RKO (cell line): Measurements from ENCODE around the gene POLN.
A peak's percentile ranks its signal among the peaks of the same experiment; 100 is the strongest.

Source experiments
- DNase-seq: peaks from one replicate; pipeline ENCODE4 v3.0.0-alpha.2; 2016; ENCODE audit warnings: low spot score

Gene POLN

DNA sequence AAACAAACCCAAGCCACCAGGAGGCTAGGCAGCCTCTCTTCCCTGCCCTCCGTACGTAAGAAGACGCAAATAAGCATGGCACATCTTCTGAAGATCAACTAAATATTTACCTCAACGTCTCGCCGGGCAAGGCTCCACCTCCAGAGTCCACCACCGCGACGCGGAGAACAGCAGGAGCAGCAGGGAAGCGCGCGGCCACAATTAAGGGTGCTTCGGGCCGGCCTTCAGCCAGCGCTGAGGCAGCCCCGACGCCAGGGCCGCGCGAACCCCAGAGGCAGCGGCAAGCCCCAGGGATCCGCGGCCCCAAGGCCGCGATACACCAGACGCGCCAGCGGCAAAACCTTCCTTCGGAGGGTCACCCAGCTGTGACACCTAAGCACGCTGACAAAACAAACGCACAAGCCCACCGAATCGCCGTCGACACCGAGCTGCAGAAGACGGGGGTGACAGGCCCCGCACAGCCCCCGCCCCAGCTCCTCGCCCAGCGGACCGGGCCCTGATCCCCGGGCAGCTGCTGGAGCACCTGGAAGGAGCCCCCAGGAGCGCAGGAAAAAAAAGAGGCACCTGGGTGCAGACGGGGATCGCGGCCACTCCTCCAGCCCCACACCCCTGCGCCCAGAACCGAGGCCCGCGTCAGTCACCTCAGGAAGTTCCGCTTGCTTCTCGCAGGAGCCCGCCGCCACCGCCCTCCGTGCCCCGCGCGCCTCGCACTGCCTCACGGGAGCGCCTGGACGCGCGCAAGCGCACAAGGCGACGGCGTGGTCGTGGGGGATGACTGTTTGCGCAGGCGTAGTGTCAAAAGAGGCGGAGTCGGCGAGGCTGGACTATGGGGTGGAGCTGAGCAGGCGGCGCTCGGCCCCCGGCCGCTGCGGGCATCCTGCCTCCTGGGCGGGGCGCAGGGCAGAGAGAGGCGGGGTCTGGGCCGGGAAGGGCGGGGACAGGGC lies at the start of gene POLN, which contains the start of gene HAUS3:
Gene POLN, minus strand, starts transcription at position 712 of the 944 bp plus-strand sequence. CDS start 12,890 bp downstream, outside the sequence.
Gene HAUS3, minus strand, starts transcription at position 712 of the 944 bp plus-strand sequence. CDS start 1,175 bp downstream, outside the sequence.
- DNase-seq = peak; percentile 94

DNA sequence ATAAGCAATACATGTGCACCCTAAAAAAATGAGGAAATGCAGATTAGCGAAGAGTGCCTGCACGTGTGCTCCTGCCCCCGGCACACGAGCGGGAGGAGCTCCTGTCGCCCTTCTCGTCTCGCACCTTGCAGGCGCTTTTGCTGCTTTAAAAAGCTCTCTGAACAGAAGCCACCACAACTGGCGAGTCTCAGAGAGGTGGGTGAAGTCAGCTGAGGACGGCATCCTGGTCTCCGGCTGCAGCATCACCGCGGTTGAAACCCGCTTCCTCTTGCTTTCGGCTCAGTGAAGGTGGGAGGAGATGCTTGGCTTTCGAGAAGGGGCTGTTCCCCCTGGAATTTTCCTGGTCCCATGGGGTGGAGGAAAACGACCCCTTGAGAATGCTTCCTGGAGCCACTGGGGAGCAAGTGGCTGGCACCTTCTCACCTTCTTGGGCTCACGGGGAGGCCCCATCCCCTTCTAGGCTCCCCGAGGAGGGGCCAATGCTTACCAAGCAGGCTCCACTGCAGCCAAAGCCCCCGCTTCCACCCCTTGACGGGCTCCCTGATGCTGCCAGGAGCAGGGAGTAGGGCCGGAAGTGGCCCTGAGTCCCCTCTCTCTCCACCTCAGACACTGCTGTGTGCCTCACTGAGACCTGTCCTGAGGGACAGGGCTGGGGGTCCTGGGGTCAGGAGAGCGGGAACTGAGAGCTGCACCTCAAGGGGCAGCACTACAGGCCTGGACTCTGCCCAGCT lies 49.2 kb upstream of the POLN start:
- no peak for DNase-seq

DNA sequence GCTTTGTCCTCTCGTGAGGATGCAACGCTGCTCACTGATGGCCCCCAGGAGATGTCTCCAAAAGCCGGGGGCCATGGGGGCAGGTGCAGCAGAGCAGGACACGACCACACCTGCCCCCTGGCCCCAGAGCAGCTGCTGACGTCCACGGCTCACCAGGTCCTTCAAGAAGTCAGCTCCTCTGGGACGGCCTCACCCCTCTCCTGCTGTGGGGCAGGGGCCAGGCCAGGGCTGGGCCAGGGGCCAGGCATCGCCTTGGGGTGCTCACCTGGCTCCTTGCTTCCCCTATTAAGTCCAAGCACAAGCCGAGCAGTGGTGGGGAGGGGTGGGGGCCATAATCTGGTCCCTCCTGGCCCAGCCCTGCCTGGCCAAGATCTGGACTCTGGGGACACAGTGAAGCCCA lies 48.6 kb upstream of the POLN start:
- no peak for DNase-seq

DNA sequence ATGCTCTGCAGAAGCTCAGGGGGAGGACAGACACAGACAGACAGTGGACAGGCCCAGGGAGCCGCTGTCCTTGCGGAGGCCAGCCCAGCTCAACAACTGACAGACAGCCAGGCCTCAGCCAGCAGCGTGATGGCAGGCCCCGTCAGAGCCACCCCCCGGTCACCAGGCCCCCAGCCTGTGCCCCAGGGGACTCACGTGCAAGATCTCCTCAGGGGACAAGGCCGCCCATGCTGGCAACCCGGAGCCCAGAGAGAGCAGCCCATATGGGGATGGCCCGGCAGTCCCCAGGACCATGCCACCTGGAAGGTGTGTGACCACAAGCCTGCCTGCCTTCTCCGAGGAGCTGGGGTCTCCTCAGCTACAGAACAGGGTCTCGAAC lies 48.0 kb upstream of the POLN start:
- no peak for DNase-seq

DNA sequence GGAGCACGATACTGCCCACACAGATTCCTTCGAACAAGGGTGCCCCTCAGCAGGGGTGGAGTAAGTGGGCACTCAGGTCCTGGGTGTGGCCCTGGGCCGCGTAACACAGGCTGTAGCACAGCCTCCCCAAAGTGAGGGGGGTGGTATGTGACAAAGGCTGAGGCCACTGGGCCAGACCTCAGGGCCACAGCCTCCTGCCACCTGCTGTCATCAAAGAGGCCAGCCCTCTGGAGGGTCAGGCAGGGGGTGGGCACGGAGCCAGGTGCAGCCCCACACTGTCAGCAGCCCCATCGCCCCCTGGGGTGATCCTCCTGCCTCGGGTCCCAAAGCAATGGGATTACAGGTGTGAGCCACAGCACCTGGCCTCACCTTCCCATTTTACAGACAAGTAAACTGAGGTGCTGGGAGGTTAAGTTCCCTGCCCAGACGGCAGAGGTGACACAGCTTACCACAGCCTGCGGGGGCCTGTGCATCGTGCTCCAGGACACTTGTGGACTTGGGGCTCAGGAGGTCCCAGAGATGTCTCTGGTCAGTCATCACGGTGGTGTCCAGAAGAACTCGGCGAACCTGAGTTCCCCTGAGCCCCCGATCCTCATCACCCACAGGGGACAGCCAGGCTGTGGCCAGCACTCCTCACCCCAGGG lies 47.5 kb upstream of the POLN start:
- no peak for DNase-seq

DNA sequence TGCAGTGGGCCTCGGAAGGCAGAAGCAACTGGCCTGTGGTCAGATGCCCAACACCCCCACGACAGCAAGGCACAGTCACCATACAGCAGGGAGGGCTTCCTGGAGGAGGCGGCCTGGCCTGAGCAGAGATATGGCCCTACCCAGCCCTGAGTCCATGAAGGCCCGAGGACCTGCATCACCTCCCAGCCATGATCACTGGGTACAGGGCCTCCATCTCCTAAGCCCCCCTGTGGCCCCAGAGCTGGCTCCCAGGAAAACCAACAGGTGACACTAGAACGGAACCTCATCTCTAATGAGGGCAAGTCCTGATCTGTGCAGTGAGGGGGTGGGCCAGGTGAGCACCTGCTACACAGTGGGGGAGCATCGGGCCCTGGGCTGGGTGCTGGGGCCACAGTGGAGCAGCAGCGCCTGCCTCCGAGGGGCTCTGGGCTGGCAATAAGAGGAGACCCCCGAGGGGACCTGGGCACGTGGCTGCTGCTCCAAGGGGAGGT lies 46.2 kb upstream of the POLN start:
- no peak for DNase-seq

DNA sequence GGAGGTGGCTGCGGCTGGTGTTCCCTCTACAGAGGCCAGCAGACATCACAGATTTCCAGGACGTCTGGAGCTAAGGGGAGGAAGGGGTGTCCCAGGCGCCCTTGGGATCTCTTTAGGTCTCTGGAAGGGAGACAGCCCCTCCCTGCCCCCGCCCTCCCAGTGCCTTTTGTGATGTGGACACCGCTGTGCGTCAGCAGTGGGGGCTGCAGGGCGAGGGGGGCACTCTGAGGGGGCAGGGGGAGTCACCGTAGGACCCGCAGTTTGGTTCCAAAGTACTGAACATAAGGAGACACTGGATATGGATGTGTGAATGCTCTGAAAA lies 45.6 kb upstream of the POLN start:
- no peak for DNase-seq

DNA sequence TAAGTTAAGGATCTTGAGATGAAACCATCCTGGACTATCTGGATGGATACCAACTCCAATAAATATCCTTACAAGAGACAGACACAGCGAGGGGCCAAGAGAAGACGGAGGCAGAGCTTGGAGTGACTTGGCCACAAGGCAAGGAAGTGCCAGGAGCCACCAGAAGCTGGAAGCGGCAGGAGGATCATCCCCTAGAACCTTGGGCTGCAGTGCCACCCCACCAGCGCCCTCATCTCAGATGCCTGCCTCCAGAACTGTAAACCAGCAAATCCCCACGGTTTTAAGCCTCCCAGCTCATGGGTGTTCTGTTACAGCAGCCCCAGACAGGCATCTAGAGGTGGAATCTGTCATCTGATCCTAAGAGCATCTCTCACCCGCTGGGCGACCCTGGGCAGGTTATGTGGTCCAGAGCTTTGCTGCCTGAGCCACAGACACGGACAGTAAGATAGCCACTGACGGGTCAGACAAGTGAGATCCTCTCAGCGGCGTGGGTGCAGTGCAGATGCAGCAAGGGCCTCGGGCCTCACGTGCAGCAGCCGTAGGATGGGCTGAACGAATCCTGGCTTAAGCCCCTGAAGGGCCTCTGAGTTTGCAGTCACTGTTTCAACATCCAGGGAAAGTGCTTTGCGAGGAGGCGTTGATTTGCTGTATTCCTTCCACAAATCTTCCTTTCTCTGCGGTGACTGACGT lies 45.1 kb upstream of the POLN start:
- DNase-seq = no peak

DNA sequence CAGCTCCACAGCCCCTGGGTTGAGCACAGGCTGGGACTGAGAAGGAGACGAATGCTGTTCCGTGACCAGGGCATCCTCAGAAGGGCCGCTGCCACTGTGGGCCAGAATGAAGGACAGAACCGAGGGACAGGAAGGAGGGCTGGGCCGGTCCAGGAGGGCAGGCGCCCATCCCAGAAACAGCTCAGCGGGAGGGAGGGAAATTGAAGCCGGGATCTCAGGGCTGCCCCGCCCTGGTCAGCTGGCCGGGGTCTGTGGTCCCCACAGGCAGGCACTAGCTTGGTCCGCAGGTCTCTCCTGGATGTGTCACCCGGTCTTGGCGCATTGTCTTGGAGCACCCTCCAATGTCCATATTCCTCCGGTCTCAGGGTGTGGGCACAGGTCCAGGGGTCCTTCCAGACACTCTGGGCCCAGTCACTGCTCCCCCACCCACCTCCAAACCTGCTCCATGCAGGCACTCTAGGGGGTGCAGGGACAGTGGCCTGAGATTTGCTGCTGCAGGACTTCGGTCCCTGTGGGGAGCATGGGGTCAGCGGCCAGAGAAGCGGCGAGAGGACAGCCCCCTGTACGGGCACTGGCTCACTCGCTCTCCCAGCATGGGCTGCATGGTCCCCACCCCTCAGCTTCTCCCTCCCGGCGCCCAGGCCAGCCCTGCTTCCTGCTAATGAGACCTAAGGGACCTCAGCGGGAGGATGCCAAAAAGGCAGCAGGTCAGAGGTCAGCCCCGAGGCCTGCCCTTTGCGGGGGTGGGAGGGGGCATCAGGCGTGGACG lies 43.9 kb upstream of the POLN start:
- no peak for DNase-seq

DNA sequence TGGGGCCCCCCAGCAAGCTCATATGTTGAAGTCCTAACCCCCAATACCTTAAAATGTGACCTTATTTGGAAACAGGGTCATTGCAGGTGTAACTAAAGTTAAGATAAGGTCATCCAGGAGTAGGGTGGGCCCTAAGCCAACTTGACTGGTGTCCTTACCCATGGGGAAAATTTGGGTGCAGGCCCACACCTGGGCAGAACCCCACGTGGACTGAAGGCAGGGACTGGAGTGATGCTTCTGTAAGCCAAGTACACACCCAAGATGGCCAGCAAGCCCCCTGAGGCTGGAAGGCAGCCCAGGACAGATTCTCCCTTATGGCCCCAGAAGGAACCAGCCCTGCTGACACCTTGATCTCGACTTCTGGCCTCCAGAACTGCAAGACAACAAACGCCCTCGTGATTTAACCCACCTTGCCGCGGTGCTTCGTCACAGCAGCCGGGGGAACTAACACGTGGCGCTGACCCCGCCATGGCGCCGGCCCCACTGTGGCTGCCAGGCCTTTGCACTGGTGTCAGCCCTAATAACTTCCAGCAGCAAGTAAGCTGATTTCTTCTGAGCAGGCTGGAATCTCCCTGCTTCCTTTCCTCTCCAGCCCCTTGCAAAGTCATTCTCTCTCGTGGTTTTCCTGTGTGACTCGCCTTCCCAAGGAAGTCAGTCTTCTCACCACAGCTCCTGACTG lies 43.2 kb upstream of the POLN start:
- DNase-seq = peak; percentile 25

DNA sequence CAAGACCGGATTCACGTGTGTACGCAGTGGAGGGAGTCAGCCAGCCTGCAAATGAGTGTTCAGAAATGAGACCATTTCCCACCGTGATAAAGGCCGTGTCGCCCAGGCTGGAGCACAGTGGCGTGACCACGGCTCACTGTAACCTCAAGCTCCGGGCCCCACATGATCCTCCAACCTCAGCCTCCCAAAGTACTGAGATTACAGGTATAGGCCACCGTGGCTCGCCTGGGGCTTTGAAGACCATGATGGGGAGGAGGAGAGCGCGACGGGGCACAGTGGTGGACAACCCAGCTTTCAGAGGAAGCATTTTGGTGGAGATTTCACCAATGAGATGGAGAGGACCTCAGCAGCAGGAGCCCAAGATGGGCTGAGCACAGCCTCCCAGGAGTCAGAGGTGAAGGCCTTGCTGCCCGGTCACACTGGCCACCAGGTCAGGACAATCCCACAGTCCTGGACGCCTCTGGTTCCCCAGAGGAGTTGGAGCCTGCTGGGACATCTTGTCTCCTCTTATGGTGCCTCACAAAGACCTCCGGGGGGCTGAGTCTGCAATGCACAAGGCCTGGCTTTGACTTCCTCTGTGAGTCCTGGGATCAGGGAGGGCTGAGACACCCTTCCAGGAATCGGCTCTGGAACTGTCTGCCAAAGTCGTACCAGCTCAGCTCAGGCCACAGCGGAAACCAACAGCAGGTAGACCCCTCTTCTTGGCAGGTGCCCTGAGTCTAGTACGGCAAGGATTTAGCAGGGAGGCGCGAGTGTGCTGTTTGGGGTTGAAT lies 42.4 kb upstream of the POLN start:
- DNase-seq = no peak

DNA sequence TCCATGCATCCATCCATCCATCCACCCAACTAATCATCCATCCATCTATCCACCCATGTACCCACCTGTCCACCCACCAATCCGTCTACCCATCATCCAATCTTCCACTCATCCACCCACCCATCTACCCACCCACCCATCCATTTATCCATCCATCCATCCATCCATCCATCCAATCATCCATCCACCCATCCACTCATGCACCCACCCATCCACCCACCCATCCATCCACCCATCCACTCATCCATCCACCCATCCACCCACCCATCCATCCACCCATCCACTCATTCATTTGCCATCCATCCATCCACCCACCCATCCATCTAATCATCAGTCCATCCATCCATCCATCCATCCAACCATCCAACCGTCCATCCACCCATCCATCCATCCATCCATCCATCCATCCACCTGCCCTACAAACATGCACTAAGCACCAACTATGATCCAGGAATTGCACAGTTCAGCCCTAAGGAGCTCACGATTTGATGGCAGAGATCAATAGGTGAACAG lies 41.3 kb upstream of the POLN start:
- DNase-seq = no peak

DNA sequence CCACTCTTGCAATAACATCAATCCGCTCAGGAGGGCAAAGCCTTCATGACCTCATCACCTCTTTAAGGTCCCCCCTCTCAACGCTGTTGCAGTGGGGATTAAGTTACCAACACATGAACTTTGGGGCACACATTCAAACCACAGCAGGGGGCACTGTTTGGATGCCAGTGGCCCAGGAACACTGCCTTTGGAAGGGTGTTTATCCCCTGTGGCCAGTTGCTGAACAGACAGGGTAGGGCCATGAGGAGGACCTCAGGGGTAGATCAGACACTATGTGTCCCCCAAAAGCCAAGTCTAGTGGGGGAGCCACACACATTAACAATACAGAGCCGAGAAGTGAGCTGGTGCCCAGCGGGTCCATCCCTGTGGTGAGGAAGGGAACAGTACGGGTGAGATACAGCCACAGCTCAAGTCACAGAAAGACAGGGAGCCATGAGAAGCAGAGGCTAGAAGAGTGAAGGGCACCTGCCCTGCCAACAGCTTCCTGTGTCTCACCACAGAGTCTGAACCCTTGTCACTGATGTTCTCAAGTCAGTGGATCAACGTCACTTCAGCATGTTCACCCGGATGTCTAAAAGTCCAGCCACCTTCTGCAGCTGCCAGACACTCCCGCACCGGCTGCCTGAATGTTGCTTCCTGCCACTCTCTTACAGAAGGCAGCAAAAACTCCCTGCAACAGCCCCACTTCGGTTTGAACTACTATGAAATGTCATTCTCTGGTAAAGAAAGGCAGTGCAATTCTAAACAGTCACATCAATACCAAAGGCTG lies 39.8 kb upstream of the POLN start:
- DNase-seq = no peak

DNA sequence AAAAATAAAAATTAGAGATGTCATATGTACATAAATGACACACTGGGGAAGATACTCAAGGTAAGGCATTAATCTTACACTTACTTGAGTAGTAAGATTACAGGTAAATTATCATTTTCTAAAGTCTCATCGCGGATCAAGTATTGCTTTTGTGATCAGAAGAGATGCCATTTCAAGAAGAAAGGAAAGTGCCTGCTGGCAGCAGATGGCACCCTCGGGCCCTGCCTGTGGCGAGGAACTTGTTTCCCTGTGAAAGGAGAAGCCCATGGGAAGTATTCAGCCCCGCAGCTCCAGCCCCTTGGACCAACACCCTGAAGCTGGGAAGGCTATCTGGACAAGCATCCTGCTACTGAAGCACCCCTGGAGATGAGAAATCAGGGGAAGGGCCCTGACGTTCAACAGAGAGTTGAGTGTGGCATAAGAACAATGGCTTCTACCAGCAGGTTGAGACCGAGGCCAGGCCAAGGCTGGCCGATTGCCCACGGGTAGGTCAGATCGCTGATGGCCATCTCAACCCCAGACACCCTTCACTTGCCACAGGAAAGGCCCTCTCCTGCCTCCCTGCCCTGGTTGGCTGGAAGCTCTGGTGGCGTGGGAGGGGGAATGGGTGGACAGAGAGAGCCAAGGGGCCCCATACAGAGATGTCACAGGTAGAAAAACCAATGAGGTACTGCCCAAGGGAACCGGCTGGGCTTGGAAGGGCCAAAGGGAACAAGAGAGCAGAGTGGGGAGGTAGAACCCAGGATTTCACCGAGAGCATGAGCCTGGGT lies 38.8 kb upstream of the POLN start:
- DNase-seq = no peak

DNA sequence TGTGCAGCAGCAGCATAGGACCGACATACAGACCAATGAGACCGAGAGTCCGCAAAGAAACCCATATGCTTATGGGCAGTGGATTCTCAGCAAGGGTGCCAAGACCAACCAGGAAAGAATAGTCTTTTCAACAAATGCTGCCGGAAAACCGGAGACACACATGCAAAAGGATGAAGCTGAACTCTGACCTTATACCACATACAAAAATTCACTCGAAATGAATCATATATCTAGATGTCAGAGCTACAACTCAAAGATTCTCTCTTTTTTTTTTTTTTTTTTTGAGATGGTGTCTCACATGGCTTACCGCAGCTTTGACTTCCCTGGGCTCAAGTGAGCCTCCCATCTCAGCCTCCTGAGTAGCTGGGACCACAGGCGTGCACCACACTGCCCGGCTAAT lies 36.0 kb upstream of the POLN start:
- no peak for DNase-seq

DNA sequence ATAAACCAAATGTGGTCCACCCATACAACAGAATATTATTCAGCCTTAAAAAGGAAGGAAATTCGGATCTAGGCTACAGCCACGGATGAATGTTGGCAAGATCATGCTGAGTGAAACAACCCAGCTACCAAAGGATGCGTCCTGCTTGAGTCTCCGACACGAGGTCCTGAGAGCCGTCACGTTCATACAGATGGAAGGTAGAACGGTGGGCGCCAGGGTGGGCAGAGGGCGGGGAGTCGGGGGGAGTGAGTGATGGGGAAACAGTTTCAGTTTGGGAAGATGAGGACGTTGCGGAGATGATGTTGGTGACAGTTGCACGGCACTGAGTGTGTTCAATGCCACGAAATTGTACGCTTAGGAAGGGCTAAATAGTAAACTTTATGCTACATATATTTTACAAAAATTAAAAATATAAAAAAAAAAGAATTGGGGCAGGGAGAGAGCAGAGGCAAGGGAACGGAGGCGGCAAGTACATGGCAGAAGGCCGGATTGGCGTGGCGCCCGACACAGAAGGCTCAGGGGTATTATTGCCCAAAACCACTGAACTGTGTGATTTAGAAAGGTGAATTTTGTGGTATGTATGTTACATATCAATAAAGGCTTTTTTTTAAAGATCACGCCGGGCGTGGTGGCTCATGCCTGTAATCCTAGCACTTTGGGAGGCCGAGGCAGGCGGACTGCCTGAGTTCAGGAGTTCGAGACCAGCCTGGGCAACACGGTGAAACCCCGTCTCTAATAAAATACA lies 34.8 kb upstream of the POLN start:
- no peak for DNase-seq

DNA sequence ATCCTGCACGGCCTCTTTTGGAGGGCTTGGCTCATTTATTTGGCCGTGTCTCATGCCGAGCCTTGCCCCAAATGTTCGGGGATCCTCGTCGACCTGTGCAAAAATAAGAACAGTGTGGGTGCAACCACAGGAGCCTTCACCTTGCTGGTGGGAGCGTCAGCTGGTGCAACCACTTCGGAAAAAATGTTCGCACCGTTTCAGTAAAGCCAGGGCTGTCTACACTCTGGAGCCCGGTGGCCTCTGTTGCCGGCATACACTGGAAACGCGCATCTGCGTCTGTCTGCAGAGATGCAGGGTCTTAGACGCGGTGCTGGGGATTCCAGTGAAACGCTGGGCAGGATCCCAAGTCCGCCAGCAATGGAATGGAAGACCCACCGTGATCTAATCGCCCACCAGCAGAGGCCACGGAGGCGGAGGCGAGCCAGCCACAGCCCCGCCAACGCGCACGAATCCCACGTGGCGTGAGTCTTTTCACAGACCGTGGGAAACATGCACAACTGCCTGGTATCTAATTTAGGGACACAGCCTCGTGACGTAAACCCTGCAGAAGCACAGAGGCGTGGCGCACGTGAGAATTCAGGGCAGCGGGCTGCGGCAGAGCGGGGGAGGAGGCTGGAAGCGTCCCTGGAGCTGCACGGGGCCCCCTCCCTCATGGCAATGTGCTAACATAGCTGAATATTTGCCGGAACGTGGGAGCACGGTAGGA lies 33.8 kb upstream of the POLN start:
- no peak for DNase-seq
